Endodermal cell (in vitro differentiated cells): ENCODE measurements around the gene PRKRA. TPM values are rescaled to one million over a fixed set of nuclear protein-coding genes. Genes with fewer than 3 reads are reported as not detected.

Experiments
- DNase-seq: peaks from one replicate; pipeline ENCODE4 v3.0.0-alpha.2; 2017
- H3K27ac ChIP-seq: 2 replicates; pipeline ENCODE4 v1.5.1; 2013; ENCODE audit warnings: mild to moderate bottlenecking, low read depth, low read length, moderate library complexity
- H3K27me3 ChIP-seq: 2 replicates; pipeline ENCODE4 v1.6.1; 2013; ENCODE audit warnings: mild to moderate bottlenecking, low read length, moderate library complexity; ENCODE audit not compliant: insufficient read depth, control insufficient read depth, poor library complexity, severe bottlenecking
- H3K36me3 ChIP-seq: 2 replicates; pipeline ENCODE4 v1.7.0; 2013; ENCODE audit warnings: mild to moderate bottlenecking, low read length, moderate library complexity; ENCODE audit not compliant: control insufficient read depth, insufficient read depth
- H3K4me1 ChIP-seq: one replicate; pipeline ENCODE4 v1.7.0; 2013; ENCODE audit warnings: low read length; ENCODE audit not compliant: control insufficient read depth, insufficient read depth
- H3K4me3 ChIP-seq: 2 replicates; pipeline ENCODE4 v1.5.1; 2013; ENCODE audit warnings: mild to moderate bottlenecking, low read length, moderate library complexity
- H3K9ac ChIP-seq: 2 replicates; pipeline ENCODE4 v1.6.1; 2013; ENCODE audit warnings: mild to moderate bottlenecking, low read length, moderate library complexity; ENCODE audit not compliant: poor library complexity, severe bottlenecking; ENCODE audit errors: extremely low read depth
- H3K9me3 ChIP-seq: 2 replicates; pipeline ENCODE4 v1.6.1; 2013; ENCODE audit warnings: mild to moderate bottlenecking, low read length, moderate library complexity; ENCODE audit not compliant: control insufficient read depth
- H3K27ac Mint-ChIP-seq: 2 replicates; pipeline ENCODE4 v1.8.0; 2020; ENCODE audit warnings: mixed read lengths
- H3K27me3 Mint-ChIP-seq: 2 replicates; pipeline ENCODE4 v1.8.0; 2021; ENCODE audit warnings: mild to moderate bottlenecking, mixed read lengths; ENCODE audit not compliant: insufficient read depth
- H3K36me3 Mint-ChIP-seq: 2 replicates; pipeline ENCODE4 v1.8.0; 2020; ENCODE audit warnings: low read depth, mixed read lengths
- H3K4me1 Mint-ChIP-seq: 2 replicates; pipeline ENCODE4 v1.8.0; 2020; ENCODE audit warnings: mixed read lengths
- H3K4me3 Mint-ChIP-seq: 2 replicates; pipeline ENCODE4 v1.8.0; 2020; ENCODE audit warnings: mild to moderate bottlenecking, moderate library complexity, mixed read lengths
- H3K9me3 Mint-ChIP-seq: 2 replicates; pipeline ENCODE4 v1.8.0; 2020; ENCODE audit warnings: mild to moderate bottlenecking, mixed read lengths
- CTCF ChIP-seq: fragments of 200-600 bp; sonication (generic); conservative IDR thresholded peaks from 2 replicates; pipeline ENCODE4 v1.5.0; 2021; ENCODE audit warnings: antibody characterized with exemption, mild to moderate bottlenecking
- WGBS, 2 experiments: methylation state at CpG; one replicate each; pipeline versions ENCODE4 v1.1.5 to v1.1.7; 2013; ENCODE audit warnings: missing lambda C conversion rate in 2 of 2, mixed read lengths in 1 of 2; ENCODE audit not compliant: insufficient coverage in 1 of 2, insufficient read length in 1 of 2; 5-methylcytosine and 5-hydroxymethylcytosine counted together
- long read RNA-seq, 4 experiments: library from polyadenylated mRNA in 2 of 4; library from RNA in 1 of 4; library from capped mRNA in 1 of 4; stranded (forward) in 3 of 4; unstranded in 1 of 4; transcript quantifications; one replicate each; pipeline ENCODE4 v2.0.0, GENCODE V29; 2020 to 2021; ENCODE audit warnings: inconsistent platforms in 1 of 4
- polyA plus RNA-seq, 2 experiments: library from polyadenylated mRNA; stranded (reverse); fragments of 50-300 nt; gene quantifications; one replicate each; pipeline ENCODE4 v1.2.3, GENCODE V29; 2013
- total RNA-seq, 2 donors: library from RNA; stranded (reverse); fragmentation: NEBNext Ultra II Directional in 1 of 2; extraction: Animal tissue kit (Norgen Biotek cat#: 25700) in 1 of 2; gene quantifications; 2 replicates in 1 of 2; 3 replicates in 1 of 2; pipeline ENCODE4 v1.2.1, GENCODE V29; 2021

The PRKRA gene
- total RNA-seq, result 10 to 100 TPM; 66.4 to 74.4 TPM
- 85.6 TPM for polyA plus RNA-seq (2013, experiment 1 of 2)
- polyA plus RNA-seq (2013, experiment 2 of 2), result 75.3 TPM
- long read RNA-seq, experiment 1, transcript PRKRA-201 (8 exons, 1,826 nt), result major isoform, 18 of 43 reads
- long read RNA-seq, experiment 1, partial matches to known transcripts, result 11 of 43 reads
- long read RNA-seq, experiment 1, other reads (novel, unspliced or antisense), result 12 of 43 reads
- long read RNA-seq, experiment 2, transcript PRKRA-201 (8 exons, 1,826 nt), result major isoform, 98 of 123 reads
- long read RNA-seq, experiment 2, partial matches to known transcripts, result 3 of 123 reads
- long read RNA-seq, experiment 2, other reads (novel, unspliced or antisense), result 14 of 123 reads
- long read RNA-seq, experiment 3, transcript PRKRA-201 (8 exons, 1,826 nt), result major isoform, 240 of 279 reads
- long read RNA-seq, experiment 3, transcript PRKRA-203 (7 exons, 1,344 nt), result minor isoform, 14 of 279 reads
- long read RNA-seq, experiment 3, partial matches to known transcripts, result 6 of 279 reads
- long read RNA-seq, experiment 3, other reads (novel, unspliced or antisense), result 16 of 279 reads
- long read RNA-seq, experiment 4, transcript PRKRA-203 (7 exons, 1,344 nt), result minor isoform, 17 of 194 reads
- long read RNA-seq, experiment 4, transcript PRKRA-201 (8 exons, 1,826 nt), result major isoform, 147 of 194 reads
- long read RNA-seq, experiment 4, partial matches to known transcripts, result 6 of 194 reads
- long read RNA-seq, experiment 4, other reads (novel, unspliced or antisense), result 20 of 194 reads

- Histone ChIP-seq H3K9ac (peak within 1 kb of the TSS; percentile 97), H3K4me1 (no peaks in the 10 kb centered on the region), H3K36me3 (peaks cover 27% of the 10 kb centered on the region), H3K9me3 (no peaks in the 10 kb centered on the region), H3K27ac (peak within 1 kb of the TSS; percentile 99), H3K27me3 (no peaks in the 10 kb centered on the region), H3K4me3 (peak within 1 kb of the TSS; percentile 92)
- TF ChIP-seq CTCF, result no peak
- H3K4me3 Mint-ChIP-seq, result peak within 1 kb of the TSS; percentile 79
- peak within 1 kb of the TSS; percentile 100 for H3K27ac Mint-ChIP-seq
- H3K27me3 Mint-ChIP-seq, result no peaks in the 10 kb centered on the region
- H3K9me3 Mint-ChIP-seq, result no peaks in the 10 kb centered on the region
- peaks cover 27% of the 10 kb centered on the region for H3K36me3 Mint-ChIP-seq
- 0 to 4% methylated on average over 8 to 76 of the region's 76 CpGs for WGBS, 2 experiments
- peak; percentile 99 for DNase-seq
- H3K4me1 Mint-ChIP-seq, result peaks cover 19% of the 10 kb centered on the region
These were observed at the start of gene PRKRA, which contains the start of gene PJVK for GRCh38 chr2:178450774-178451525. Gene PRKRA, minus strand, starts transcription at chr2:178451175. Its CDS starts 145 bp downstream, at chr2:178451030. Gene PJVK, plus strand, starts transcription at chr2:178451378. Its CDS starts 2,032 bp downstream, at chr2:178453410.

GRCh38 chr2:178499640-178500039 lies 48.7 kb upstream of the PRKRA start:
- H3K4me1 Mint-ChIP-seq, result no peaks in the 10 kb centered on the region
- H3K27ac ChIP-seq, result no peak overlapping the region
- no peak overlapping the region for H3K27ac Mint-ChIP-seq
- TF ChIP-seq CTCF, result no peak
- DNase-seq, result no peak
- H3K4me3 Mint-ChIP-seq, result no peak overlapping the region
- no peak overlapping the region for H3K4me3 ChIP-seq
- H3K9ac ChIP-seq, result no peak overlapping the region
- 94 to 100% methylated on average over 3 of the region's 3 CpGs for WGBS, 2 experiments
- H3K9me3 Mint-ChIP-seq, result no peaks in the 10 kb centered on the region
- no peaks in the 10 kb centered on the region for H3K9me3 ChIP-seq
- H3K27me3 Mint-ChIP-seq, result no peaks in the 10 kb centered on the region
- H3K36me3 ChIP-seq, result peaks cover 56% of the 10 kb centered on the region
- H3K36me3 Mint-ChIP-seq, result peaks cover 38% of the 10 kb centered on the region
- no peaks in the 10 kb centered on the region for H3K27me3 ChIP-seq
- no peaks in the 10 kb centered on the region for H3K4me1 ChIP-seq

GRCh38 chr2:178498137-178498536 lies 47.2 kb upstream of the PRKRA start:
- H3K27ac ChIP-seq, result no peak overlapping the region
- H3K36me3 Mint-ChIP-seq, result peaks cover 48% of the 10 kb centered on the region
- H3K4me1 ChIP-seq, result no peaks in the 10 kb centered on the region
- H3K27me3 Mint-ChIP-seq, result no peaks in the 10 kb centered on the region
- H3K4me3 Mint-ChIP-seq, result no peak overlapping the region
- H3K27me3 ChIP-seq, result no peaks in the 10 kb centered on the region
- no peaks in the 10 kb centered on the region for H3K9me3 Mint-ChIP-seq
- peaks cover 64% of the 10 kb centered on the region for H3K36me3 ChIP-seq
- TF ChIP-seq CTCF, result no peak
- no peaks in the 10 kb centered on the region for H3K4me1 Mint-ChIP-seq
- no peaks in the 10 kb centered on the region for H3K9me3 ChIP-seq
- H3K9ac ChIP-seq, result no peak overlapping the region
- H3K27ac Mint-ChIP-seq, result no peak overlapping the region
- no peak for DNase-seq
- H3K4me3 ChIP-seq, result no peak overlapping the region
